Duodenal mucosa (tissue), 2 donors: Measurements from ENCODE around the gene PAMR1.
"Not testable (repeated sequence)": the region's sequence is repeated elsewhere in the genome, so short reads cannot be mapped to it uniquely, and the experiment has no call there.

Experiments
- H3K27ac ChIP-seq: one replicate; pipeline ENCODE4 v1.7.0; 2013; ENCODE audit warnings: low read depth, low read length
- H3K27me3 ChIP-seq, 2 donors: one replicate each; pipeline ENCODE4 v1.7.0; 2013; ENCODE audit warnings: low read length in 2 of 2, control low read depth in 1 of 2; ENCODE audit not compliant: insufficient read depth in 2 of 2, control insufficient read depth in 1 of 2
- H3K36me3 ChIP-seq, 2 donors: one replicate each; pipeline ENCODE4 v1.7.0; 2013; ENCODE audit warnings: low read length in 2 of 2, control low read depth in 1 of 2; ENCODE audit not compliant: insufficient read depth in 2 of 2, control insufficient read depth in 1 of 2
- H3K4me1 ChIP-seq, 2 donors: one replicate each; pipeline ENCODE4 v1.7.0; 2013; ENCODE audit warnings: low read length in 2 of 2, control low read depth in 1 of 2; ENCODE audit not compliant: insufficient read depth in 2 of 2, control insufficient read depth in 1 of 2
- H3K4me3 ChIP-seq, 2 donors: one replicate each; pipeline ENCODE4 v1.7.0; 2013; ENCODE audit warnings: low read length in 2 of 2, low read depth in 1 of 2
- H3K9ac ChIP-seq, 2 donors: one replicate each; pipeline ENCODE4 v1.7.0; 2013; ENCODE audit warnings: low read length in 2 of 2, low read depth in 1 of 2
- H3K9me3 ChIP-seq, 2 donors: one replicate each; pipeline ENCODE4 v1.7.0; 2013; ENCODE audit warnings: low read length in 2 of 2, control low read depth in 1 of 2; ENCODE audit not compliant: control insufficient read depth in 1 of 2

PAMR1 gene

DNA sequence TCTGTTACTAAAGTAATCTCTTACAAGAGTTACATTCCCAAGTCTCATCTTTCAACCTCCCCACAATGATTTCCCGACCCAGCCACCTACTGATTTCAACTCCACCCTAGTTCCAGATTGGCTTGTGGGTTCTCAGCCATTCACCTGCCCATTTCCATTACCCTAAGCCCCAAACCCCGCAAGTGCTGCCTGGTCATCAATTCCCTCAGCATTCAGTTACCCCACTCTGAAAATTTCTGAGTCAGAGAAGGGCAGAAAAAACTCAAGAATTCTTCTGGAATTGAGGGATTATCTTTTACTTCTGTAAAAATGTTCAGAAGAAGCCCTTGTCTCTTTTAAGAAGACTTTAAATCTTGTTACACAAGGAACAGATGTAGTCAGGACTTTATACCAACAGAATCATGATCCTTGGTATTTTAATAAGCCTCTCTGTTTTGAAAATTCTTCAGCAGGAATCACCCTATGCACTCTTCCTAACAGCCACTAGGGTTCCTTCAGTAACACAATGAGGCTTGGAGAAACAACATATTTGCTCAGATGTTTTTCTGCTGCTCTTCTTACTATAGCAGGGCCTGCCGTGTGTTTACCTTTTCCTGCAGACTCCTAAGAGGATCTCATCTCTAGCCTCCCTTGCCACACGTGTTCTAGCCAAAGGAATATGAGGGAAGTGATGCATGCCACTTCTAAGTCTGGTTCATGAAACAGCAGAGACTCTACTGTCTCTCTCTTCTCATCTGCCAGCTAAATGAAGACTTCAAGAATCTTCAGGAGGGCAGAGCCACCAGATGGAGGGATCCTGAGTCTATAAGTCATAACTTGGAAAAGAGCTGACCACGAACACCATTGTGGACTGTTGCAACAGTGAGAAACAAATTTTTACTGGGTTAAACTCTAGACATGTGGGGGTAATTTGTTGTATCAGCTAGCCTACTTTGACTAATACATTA lies 29.3 kb upstream of the PAMR1 start:
- H3K4me1 ChIP-seq = no peaks in the 10 kb centered on the region
- no peaks in the 10 kb centered on the region for H3K27me3 ChIP-seq
- H3K9me3 ChIP-seq = no peaks in the 10 kb centered on the region
- H3K36me3 ChIP-seq = no peaks in the 10 kb centered on the region
- no peak overlapping the region for H3K4me3 ChIP-seq
- H3K27ac ChIP-seq = no peak overlapping the region
- no peak overlapping the region for H3K9ac ChIP-seq

DNA sequence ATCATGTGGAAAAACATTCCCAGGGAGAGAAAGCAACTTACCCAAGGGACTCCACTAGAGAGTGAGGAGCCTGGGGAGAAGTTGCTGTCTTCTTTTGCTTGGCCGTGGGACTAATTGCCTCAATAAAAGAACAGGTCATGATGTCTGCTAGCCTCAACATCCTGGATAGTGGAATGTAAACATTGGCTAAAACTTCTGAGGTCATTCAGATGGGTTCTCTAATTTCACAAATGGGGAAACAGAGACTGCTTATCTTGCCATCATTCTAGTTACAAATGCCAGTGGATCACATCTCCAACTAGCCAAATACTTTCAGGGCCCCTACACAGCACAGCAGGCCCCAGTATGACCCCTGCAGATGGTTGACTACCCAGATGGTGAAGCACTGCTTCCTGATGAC lies 28.4 kb upstream of the PAMR1 start:
- H3K4me1 ChIP-seq = no peaks in the 10 kb centered on the region
- H3K9ac ChIP-seq = no peak overlapping the region
- no peaks in the 10 kb centered on the region for H3K27me3 ChIP-seq
- H3K36me3 ChIP-seq = no peaks in the 10 kb centered on the region
- no peak overlapping the region for H3K27ac ChIP-seq
- no peaks in the 10 kb centered on the region for H3K9me3 ChIP-seq
- no peak overlapping the region for H3K4me3 ChIP-seq

DNA sequence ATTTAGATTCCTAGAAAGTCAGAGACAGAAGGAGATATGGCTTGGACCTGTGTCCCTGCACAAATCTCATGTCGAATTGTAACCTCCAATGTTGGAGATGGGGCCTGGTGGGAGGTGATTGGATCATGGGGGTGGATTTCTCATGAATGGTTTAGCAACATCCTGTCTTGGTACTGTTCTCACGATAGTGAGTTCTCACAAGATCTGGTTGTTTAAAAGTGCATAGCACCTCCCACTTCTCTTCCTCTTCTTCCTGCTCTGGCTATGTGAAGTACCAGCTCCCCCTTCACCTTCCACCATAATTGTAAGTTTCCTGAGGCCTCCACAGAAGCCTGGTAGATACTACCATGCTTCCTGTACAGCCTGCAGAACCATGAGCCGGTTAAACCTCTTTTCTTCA lies 27.6 kb upstream of the PAMR1 start:
- no peak overlapping the region for H3K4me3 ChIP-seq
- no peaks in the 10 kb centered on the region for H3K9me3 ChIP-seq
- no peaks in the 10 kb centered on the region for H3K36me3 ChIP-seq
- H3K9ac ChIP-seq = no peak overlapping the region
- H3K27me3 ChIP-seq = no peaks in the 10 kb centered on the region
- H3K27ac ChIP-seq = no peak overlapping the region
- no peaks in the 10 kb centered on the region for H3K4me1 ChIP-seq

DNA sequence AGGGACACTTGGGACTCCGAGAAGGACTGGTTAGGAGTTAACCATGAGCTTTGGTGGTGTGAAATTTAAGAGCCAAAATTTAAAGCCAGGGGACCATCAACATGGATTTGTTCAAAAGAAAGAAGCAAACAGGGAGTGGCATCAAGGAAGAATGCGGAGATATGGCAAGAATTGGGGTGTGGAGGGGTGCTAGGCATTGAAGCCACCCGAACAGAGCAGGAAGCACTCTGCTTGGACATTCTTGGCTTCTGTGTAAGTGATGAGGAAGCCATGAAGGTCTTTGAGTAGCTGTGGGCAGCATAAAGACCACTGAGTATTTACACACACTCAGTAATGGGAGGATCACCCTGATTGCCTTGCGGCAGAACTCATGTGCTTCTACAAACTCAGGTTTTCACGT lies 27.2 kb upstream of the PAMR1 start:
- no peak overlapping the region for H3K27ac ChIP-seq

DNA sequence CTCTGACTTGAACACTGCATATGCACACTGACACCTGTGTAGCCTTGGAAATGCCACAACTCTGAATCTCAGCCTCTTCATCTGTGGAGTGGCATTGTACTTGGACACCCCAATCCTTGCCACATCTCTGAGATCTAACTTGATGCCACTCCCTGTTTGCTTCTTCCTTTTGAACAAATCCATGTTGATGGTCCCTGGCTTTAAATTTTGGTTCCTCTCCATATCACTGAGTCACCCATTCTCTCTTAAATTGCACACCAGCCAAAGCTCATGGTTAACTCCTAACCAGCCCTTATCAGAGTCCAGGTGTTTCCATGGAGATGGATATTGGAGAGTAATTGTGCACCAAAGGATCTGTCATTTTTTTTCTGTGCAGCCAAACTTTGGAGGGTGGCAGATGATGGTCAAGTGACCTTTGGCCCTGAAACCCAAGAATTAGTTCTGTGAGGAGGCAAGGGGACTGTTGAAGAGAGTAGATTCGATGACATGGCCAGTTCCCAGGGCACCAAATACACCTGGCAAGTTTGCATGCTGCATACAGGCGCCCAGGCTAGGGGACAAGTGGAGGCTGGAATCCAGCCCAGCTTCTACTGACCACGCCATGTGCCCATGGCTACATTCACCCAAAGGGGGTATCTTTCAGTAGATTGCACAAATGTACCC lies 25.1 kb upstream of the PAMR1 start:
- Histone ChIP-seq H3K27me3 (no peaks in the 10 kb centered on the region), H3K4me1 (no peaks in the 10 kb centered on the region), H3K4me3 (no peak overlapping the region), H3K9ac (no peak overlapping the region), H3K27ac (no peak overlapping the region), H3K36me3 (no peaks in the 10 kb centered on the region), H3K9me3 (no peaks in the 10 kb centered on the region)

More for the DNA sequence above, 27.2 kb upstream of the PAMR1 start:
- Histone ChIP-seq H3K4me1 (no peaks in the 10 kb centered on the region), H3K36me3 (no peaks in the 10 kb centered on the region), H3K9ac (no peak overlapping the region), H3K9me3 (no peaks in the 10 kb centered on the region), H3K4me3 (no peak overlapping the region), H3K27me3 (no peaks in the 10 kb centered on the region)

DNA sequence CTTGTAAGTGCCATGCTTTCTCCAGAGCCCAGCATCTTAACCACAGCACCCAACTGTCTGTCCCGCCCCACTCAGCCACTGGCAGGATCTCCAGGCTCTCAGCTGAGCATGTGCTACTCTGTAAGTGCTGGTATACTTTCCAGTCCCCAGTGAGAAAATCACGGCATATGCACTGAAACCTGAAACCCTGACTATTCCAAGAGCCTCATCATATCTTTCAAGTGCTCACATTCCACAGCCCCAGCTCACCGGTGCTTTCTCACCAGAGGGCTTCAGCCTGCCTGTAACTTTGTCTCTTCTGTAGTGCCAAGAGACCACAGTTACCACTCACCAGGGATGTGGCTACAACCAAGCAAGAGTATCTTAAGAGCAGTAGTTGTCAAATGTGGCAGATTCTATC lies 24.4 kb upstream of the PAMR1 start:
- Histone ChIP-seq H3K9ac (no peak overlapping the region), H3K27me3 (no peaks in the 10 kb centered on the region), H3K4me1 (no peaks in the 10 kb centered on the region), H3K27ac (no peak overlapping the region), H3K4me3 (no peak overlapping the region), H3K9me3 (no peaks in the 10 kb centered on the region), H3K36me3 (no peaks in the 10 kb centered on the region)

DNA sequence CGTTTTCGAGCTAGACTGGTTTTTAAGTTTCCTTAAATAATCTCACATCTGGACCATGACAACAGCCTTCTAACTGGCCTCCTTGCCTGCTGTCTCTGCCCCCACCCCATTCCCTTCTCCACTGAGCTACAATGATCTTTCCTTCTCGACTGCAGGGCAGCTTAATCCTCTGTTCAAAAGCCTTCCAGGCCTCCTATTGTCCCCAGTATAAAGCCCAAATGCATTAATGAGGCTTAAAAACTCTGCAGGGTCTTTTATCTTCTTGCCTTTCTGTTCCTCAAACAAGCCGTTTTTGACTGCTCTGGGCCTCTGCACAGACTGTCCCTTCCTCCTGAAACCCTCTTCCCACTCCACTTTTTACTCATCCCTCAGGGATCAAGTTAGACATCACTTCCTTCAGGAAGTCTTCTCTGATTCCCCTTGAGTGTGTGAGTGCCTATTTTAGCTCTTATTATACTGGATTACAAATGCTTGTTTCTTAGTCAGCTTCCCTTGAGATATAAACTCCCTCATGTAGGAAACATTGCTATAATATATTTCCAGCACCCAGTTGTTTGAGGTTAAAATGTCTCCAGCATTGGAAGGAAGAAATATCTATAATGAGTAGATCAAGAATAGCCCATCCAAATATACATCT lies 23.6 kb upstream of the PAMR1 start:
- Histone ChIP-seq H3K4me1 (no peaks in the 10 kb centered on the region), H3K4me3 (no peak overlapping the region), H3K9ac (no peak overlapping the region), H3K9me3 (no peaks in the 10 kb centered on the region), H3K27ac (no peak overlapping the region), H3K36me3 (no peaks in the 10 kb centered on the region), H3K27me3 (no peaks in the 10 kb centered on the region)

DNA sequence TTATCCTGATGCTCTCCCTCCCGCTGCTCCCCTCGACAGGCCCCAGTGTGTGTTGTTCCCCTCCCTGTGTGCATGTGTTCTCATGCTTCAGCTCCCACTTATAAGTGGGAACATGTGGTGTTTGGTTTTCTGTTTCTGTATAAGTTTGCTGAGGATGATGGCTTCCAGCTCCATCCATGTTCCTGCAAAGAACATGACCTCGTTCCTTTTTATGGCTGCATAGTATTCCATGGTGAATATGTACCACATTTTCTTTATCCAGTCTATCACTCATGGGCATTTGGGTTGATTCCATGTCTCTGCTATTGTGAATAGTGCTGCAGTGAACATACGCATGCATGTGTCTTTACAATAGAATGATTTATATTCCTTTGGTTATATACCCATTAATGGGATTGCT lies 22.6 kb upstream of the PAMR1 start:
- not testable (repeated sequence) for H3K4me3 ChIP-seq, H3K9me3 ChIP-seq, H3K27me3 ChIP-seq, H3K27ac ChIP-seq, H3K4me1 ChIP-seq, H3K36me3 ChIP-seq, H3K9ac ChIP-seq

DNA sequence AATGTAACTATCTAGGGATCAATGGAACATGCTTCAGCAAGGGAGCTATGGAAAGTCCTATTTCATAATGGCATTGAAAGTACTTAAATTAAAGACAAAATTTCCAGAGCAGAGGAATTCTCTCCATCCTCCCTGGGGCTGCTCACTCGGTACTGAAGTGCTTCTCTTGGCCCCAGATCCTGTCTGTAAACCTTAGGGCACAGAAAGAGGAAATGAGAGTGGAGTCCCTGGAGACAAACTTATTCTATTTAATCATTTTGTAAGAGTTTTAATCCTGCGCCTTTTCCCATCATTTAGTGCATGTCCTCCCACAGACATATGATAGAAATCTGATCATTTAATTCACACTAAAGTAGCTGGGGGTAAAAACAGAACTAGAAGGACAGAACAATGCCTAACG lies 20.9 kb upstream of the PAMR1 start:
- no peak overlapping the region for H3K27ac ChIP-seq
- H3K4me3 ChIP-seq = no peak overlapping the region
- H3K36me3 ChIP-seq = no peaks in the 10 kb centered on the region
- no peak overlapping the region for H3K9ac ChIP-seq
- H3K4me1 ChIP-seq = no peaks in the 10 kb centered on the region
- H3K27me3 ChIP-seq = no peaks in the 10 kb centered on the region
- no peaks in the 10 kb centered on the region for H3K9me3 ChIP-seq

DNA sequence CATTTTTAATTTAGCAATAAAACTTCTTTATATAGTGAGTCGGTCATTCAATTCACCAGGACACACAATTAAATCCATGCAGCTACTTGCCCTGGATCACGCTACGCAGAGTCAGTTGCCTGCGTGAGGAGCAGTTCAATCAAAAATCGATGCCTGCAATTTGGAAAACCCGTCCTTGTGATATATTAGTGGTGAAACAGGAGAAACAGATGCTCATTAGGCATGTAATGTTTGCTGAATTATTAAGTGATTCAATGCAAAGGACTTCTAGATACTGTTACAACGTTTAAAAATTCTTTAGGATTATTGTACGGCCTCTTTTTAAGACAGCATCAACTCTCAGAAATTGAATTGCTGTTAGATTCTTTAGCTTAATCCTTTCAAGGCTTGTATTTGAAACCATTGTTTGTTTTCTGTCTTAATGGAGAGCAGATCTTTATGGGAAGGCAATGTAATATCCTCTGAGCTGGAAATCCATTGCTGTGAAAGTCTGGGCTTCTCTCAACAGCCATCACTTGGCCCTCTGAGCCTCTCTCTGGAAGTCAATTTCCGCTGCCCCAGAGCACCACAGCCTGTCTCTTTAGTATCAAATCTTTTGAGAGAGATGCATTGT lies 20.1 kb upstream of the PAMR1 start:
- Histone ChIP-seq H3K4me3 (no peak overlapping the region), H3K9me3 (no peaks in the 10 kb centered on the region), H3K36me3 (no peaks in the 10 kb centered on the region), H3K27me3 (no peaks in the 10 kb centered on the region), H3K4me1 (no peaks in the 10 kb centered on the region), H3K27ac (no peak overlapping the region), H3K9ac (no peak overlapping the region)
